Measurements from ENCODE around the gene KCNMA1. TPM values are rescaled to one million over a fixed set of nuclear protein-coding genes. Genes with fewer than 3 reads are reported as not detected.

Gene KCNMA1
- polyA plus RNA-seq, 1 experiment, result 21.4 TPM

GRCh38 chr10:77378366-77379349 lies 258.9 kb downstream of the KCNMA1 start:
- no peak for DNase-seq (ENCODE audit: low read depth)
- H3K27me3 ChIP-seq (ENCODE audit: control insufficient read depth, insufficient read depth, low read length), result no peaks in the 10 kb centered on the region
- POLR2A ChIA-PET, result no interaction called here
- no peaks in the 10 kb centered on the region for H3K36me3 ChIP-seq (ENCODE audit: control insufficient read depth, insufficient read depth, low read length)
- CTCF ChIA-PET, result interaction anchor here (2.0 to 2.1 kb wide), 2 partner anchors 13 to 205 kb away, joined by 5 to 7 read pairs; no protein-coding TSS in a partner anchor
- H3K4me3 ChIP-seq (ENCODE audit: low read depth, low read length), result no peak overlapping the region
- TF ChIP-seq, protein P1, sequence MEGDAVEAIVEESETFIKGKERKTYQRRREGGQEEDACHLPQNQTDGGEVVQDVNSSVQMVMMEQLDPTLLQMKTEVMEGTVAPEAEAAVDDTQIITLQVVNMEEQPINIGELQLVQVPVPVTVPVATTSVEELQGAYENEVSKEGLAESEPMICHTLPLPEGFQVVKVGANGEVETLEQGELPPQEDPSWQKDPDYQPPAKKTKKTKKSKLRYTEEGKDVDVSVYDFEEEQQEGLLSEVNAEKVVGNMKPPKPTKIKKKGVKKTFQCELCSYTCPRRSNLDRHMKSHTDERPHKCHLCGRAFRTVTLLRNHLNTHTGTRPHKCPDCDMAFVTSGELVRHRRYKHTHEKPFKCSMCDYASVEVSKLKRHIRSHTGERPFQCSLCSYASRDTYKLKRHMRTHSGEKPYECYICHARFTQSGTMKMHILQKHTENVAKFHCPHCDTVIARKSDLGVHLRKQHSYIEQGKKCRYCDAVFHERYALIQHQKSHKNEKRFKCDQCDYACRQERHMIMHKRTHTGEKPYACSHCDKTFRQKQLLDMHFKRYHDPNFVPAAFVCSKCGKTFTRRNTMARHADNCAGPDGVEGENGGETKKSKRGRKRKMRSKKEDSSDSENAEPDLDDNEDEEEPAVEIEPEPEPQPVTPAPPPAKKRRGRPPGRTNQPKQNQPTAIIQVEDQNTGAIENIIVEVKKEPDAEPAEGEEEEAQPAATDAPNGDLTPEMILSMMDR (IDR thresholded peaks at IDR 0.05; ENCODE audit: insufficient read depth, low read depth, low read length), result no peak

DNA sequence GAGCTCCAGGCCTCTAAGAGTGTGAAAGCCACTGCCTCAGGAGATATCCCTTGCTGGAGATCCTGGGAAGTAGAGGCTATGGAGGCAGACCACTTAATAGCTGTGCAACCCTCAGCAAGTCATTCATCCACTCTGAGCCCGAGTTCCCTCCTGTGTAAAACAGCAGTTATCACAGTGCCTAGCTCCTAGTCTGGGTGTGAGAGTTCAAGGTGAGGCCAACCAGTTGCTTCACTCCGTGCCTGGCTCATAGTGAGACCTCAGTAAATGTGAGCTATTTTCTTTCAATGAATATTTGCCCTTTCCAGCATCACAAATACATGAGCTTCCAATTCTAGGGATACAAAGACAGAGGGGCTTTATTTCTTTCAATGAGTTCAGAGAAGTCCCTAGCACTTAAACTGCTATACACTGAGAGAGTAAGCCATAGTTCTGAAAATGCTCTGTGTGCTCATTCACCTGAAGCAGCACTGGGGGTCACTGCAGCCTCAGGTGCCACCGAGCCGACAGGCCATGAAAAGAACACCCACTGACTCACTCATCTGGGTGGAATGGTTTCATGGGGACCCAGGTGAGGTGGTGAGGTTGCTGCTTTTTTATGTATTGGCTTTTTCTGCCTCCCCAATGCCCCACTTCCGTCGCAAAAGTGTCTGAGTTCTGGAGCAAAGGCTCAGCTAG lies 259.8 kb downstream of the KCNMA1 start:
- H3K4me3 ChIP-seq (ENCODE audit: low read depth, low read length), result no peak overlapping the region
- H3K27me3 ChIP-seq (ENCODE audit: control insufficient read depth, insufficient read depth, low read length), result no peaks in the 10 kb centered on the region
- H3K36me3 ChIP-seq (ENCODE audit: control insufficient read depth, insufficient read depth, low read length), result no peaks in the 10 kb centered on the region
- TF ChIP-seq, protein P1 (IDR thresholded peaks at IDR 0.05; ENCODE audit: insufficient read depth, low read depth, low read length), result no peak
- POLR2A ChIA-PET, result no interaction called here
- CTCF ChIA-PET, result interaction anchor here (0.8 to 2.1 kb wide), 5 partner anchors 9 to 334 kb away, joined by 3 to 7 read pairs (median 3); no protein-coding TSS in a partner anchor
- no peak for DNase-seq (ENCODE audit: low read depth)

- TF ChIP-seq, protein P1 (IDR thresholded peaks at IDR 0.05; ENCODE audit: insufficient read depth, low read depth, low read length), result no peak
- CTCF ChIA-PET, result interaction anchor here (0.8 to 2.1 kb wide), 5 partner anchors 10 to 334 kb away, joined by 3 to 7 read pairs (median 3); no protein-coding TSS in a partner anchor
- Histone ChIP-seq H3K27me3 (ENCODE audit: control insufficient read depth, insufficient read depth, low read length) (no peaks in the 10 kb centered on the region), H3K4me3 (ENCODE audit: low read depth, low read length) (no peak overlapping the region), H3K36me3 (ENCODE audit: control insufficient read depth, insufficient read depth, low read length) (no peaks in the 10 kb centered on the region)
- DNase-seq (ENCODE audit: low read depth), result no peak
- POLR2A ChIA-PET, result no interaction called here
Measured at GRCh38 chr10:77377034-77377433, 260.6 kb downstream of the KCNMA1 start.

DNA sequence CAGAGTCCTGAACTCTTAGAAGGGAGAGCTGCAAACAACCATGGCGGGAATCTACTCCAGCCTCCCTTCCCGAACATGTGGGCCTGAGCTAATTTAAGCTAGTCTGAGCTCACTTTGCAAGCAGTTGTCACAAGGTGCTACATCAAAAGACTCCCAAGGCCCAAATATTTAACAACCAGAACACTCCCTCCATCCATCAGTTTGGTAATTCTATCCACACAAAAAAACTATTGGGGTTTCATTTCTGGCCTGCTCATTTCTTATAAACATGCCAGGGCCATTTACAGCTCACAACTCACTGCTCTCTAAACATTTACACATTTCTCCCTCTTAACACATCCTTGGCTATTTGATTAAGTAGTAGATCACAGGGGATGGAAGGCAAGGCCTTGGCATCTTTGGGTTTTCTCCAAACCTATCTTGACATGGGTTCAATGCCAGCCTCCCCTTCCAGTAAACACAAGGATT lies 263.4 kb downstream of the KCNMA1 start:
- TF ChIP-seq, protein P1 (IDR thresholded peaks at IDR 0.05; ENCODE audit: insufficient read depth, low read depth, low read length), result no peak
- H3K4me3 ChIP-seq (ENCODE audit: low read depth, low read length), result no peak overlapping the region
- no peaks in the 10 kb centered on the region for H3K27me3 ChIP-seq (ENCODE audit: control insufficient read depth, insufficient read depth, low read length)
- no peak for DNase-seq (ENCODE audit: low read depth)
- ChIA-PET POLR2A (no interaction called here), CTCF (interaction anchor here (0.8 to 0.9 kb wide), 2 partner anchors 17 to 270 kb away, joined by 3 read pairs; no protein-coding TSS in a partner anchor)
- no peaks in the 10 kb centered on the region for H3K36me3 ChIP-seq (ENCODE audit: control insufficient read depth, insufficient read depth, low read length)
